Panc1 (cell line): ENCODE measurements around the gene RPL7A. TPM values are rescaled to one million over a fixed set of nuclear protein-coding genes. Genes with fewer than 3 reads are reported as not detected.

ENCODE experiments used
- ATAC-seq: fragments of 200-7000 bp; cut with Tn5 transposase; 2 replicates; pipeline ENCODE4 v1.9.1; 2020; ENCODE audit warnings: mild to moderate bottlenecking, moderate library complexity
- BruUV-seq: library from RNA; stranded (reverse); fragments of 400-500 nt; replicated peaks from 2 replicates; lab custom pipeline; 2021; lab: Mats Ljungman, UMichigan
- CTCF ChIA-PET: fragments of 300-600 bp; sonication (Branson Sonifier 250); formaldehyde crosslinking; loops from one replicate; lab custom pipeline; 2022; ENCODE audit warnings: antibody characterized with exemption; lab: Charles Lee
- POLR2A ChIA-PET: fragments of 300-600 bp; sonication (Branson Sonifier 250); formaldehyde crosslinking; loops from one replicate; lab custom pipeline; 2022; ENCODE audit warnings: antibody characterized with exemption; lab: Charles Lee
- DNase-seq: peaks from one replicate; pipeline ENCODE4 v3.0.0-alpha.2; 2010; ENCODE audit warnings: low read depth, low spot score
- H3K27ac ChIP-seq: 2 replicates; pipeline ENCODE4 v1.5.1; 2011; ENCODE audit warnings: mild to moderate bottlenecking, low read length, inconsistent platforms
- H3K27me3 ChIP-seq: fragments of 200-500 bp; sonication (Bioruptor generic); 2 replicates; pipeline ENCODE4 v1.6.0; 2014; ENCODE audit warnings: low read length, inconsistent platforms; ENCODE audit not compliant: control insufficient read depth, insufficient read depth
- H3K36me3 ChIP-seq: fragments of 200-500 bp; sonication (Bioruptor generic); 2 replicates; pipeline ENCODE4 v1.5.1; 2014; ENCODE audit warnings: inconsistent platforms, mild to moderate bottlenecking, low read length, moderate library complexity; ENCODE audit not compliant: control insufficient read depth, insufficient read depth
- H3K4me1 ChIP-seq: 2 replicates; pipeline ENCODE4 v1.5.1; 2011; ENCODE audit warnings: inconsistent platforms, mild to moderate bottlenecking, low read length, moderate library complexity; ENCODE audit not compliant: control insufficient read depth, insufficient read depth
- H3K4me3 ChIP-seq, 2 experiments: 2 replicates each; pipeline ENCODE4 v1.5.1; 2011 to 2012; ENCODE audit warnings: low read depth in 2 of 2, low read length in 2 of 2, mild to moderate bottlenecking in 2 of 2, inconsistent platforms in 1 of 2, moderate library complexity in 1 of 2
- H3K9me3 ChIP-seq: fragments of 200-500 bp; sonication (Bioruptor generic); 2 replicates; pipeline ENCODE4 v1.5.1; 2014; ENCODE audit warnings: low read depth, mild to moderate bottlenecking, inconsistent platforms, low read length, moderate library complexity; ENCODE audit not compliant: control insufficient read depth, insufficient read depth
- CTCF ChIP-seq: fragments of 450-650 bp; IDR thresholded peaks from 2 replicates; pipeline ENCODE4 v1.5.1; 2017; ENCODE audit warnings: mild to moderate bottlenecking
- POLR2AphosphoS5 ChIP-seq: IDR thresholded peaks from 2 replicates; pipeline ENCODE4 v1.6.1; 2012; ENCODE audit warnings: mild to moderate bottlenecking, low read depth, low read length, moderate library complexity
- SIN3A ChIP-seq: IDR thresholded peaks from 2 replicates; pipeline ENCODE4 v1.6.1; 2012; ENCODE audit warnings: low read depth, mild to moderate bottlenecking, low read length, moderate library complexity, borderline replicate concordance; ENCODE audit not compliant: insufficient read depth
- TCF7L2 ChIP-seq: IDR thresholded peaks from 2 replicates; pipeline ENCODE4 v1.6.1; 2011; ENCODE audit warnings: mild to moderate bottlenecking, low read depth, low read length, inconsistent platforms
- in situ Hi-C: cut with HindIII; loops from 2 replicates; pipeline ENCODE4 v1.10.0; 2016; ENCODE audit warnings: low sequenced_read_pairs, low pct_unique_long_range_greater_than_20kb
- intact Hi-C: fragments of 100-400 bp; cut with micrococcal nuclease; formaldehyde crosslinking; loops from one replicate; pipeline ENCODE4 v1.10.0; 2022; ENCODE audit not compliant: unreplicated experiment
- total RNA-seq: library from RNA; stranded (reverse); gene quantifications from one replicate; pipeline ENCODE4 v1.2.1, GENCODE V29; 2021; ENCODE audit not compliant: unreplicated experiment
- TF ChIP-seq, protein P1 (sequence below), 2 experiments: IDR thresholded peaks; 2 replicates each; pipeline ENCODE4 v1.6.1; 2011 to 2012; ENCODE audit warnings: low read depth in 2 of 2, control low read depth in 1 of 2, low read length in 1 of 2, mild to moderate bottlenecking in 1 of 2, moderate library complexity in 1 of 2; ENCODE audit not compliant: insufficient read depth in 1 of 2

RPL7A gene
- total RNA-seq, 1 experiment from 2014 or later: 1,104 TPM

GRCh38 chr9:133372144-133372543 lies 24.1 kb downstream of the RPL7A start:
- Histone ChIP-seq H3K4me1 (peaks cover 18% of the 10 kb centered on the region), H3K9me3 (no peaks in the 10 kb centered on the region), H3K27ac (no peak overlapping the region), H3K36me3 (peaks cover 5% of the 10 kb centered on the region; the same call in 1 of the 2 replicates), H3K27me3 (no peaks in the 10 kb centered on the region), H3K4me3 (no peak overlapping the region)
- DNase-seq (no peak), ATAC-seq (no peak)
- TF ChIP-seq TCF7L2 (no peak), POLR2AphosphoS5 (no peak), CTCF (no peak), SIN3A (no peak)
- TF ChIP-seq, protein P1, sequence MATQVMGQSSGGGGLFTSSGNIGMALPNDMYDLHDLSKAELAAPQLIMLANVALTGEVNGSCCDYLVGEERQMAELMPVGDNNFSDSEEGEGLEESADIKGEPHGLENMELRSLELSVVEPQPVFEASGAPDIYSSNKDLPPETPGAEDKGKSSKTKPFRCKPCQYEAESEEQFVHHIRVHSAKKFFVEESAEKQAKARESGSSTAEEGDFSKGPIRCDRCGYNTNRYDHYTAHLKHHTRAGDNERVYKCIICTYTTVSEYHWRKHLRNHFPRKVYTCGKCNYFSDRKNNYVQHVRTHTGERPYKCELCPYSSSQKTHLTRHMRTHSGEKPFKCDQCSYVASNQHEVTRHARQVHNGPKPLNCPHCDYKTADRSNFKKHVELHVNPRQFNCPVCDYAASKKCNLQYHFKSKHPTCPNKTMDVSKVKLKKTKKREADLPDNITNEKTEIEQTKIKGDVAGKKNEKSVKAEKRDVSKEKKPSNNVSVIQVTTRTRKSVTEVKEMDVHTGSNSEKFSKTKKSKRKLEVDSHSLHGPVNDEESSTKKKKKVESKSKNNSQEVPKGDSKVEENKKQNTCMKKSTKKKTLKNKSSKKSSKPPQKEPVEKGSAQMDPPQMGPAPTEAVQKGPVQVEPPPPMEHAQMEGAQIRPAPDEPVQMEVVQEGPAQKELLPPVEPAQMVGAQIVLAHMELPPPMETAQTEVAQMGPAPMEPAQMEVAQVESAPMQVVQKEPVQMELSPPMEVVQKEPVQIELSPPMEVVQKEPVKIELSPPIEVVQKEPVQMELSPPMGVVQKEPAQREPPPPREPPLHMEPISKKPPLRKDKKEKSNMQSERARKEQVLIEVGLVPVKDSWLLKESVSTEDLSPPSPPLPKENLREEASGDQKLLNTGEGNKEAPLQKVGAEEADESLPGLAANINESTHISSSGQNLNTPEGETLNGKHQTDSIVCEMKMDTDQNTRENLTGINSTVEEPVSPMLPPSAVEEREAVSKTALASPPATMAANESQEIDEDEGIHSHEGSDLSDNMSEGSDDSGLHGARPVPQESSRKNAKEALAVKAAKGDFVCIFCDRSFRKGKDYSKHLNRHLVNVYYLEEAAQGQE (IDR thresholded peaks at IDR 0.05; ENCODE audit: insufficient read depth in 1 of 2, low read depth in 2 of 2, low read length in 1 of 2): no peak
- in situ Hi-C loops: no loop called here
- ChIA-PET CTCF (no interaction called here), POLR2A (no interaction called here)
- BruUV-seq: no TSS peak
- intact Hi-C loops: no loop called here

DNA sequence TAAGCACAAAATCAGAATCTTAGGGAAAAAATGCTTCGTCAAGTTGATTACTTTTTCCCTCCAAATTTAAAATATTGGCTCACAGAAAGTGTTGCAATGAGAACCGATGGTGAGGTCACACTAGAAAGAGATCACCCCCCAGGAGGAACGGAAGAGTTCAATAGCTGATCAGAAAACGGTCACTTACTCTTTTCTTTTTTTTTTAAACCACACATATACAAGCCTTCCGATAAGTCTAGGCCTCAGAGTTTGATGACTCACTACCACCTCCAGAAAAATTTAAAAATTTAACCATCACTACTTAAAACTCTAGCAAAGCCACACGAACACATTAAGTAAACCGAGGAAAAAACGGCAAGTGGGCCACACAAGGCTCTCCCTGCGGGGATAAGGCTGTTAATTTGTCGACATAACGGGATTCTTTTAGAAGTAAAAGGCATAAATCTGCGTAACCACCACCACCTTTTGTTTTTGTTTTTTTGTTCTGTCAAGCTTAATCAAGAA lies 26.6 kb downstream of the RPL7A start:
- TF ChIP-seq POLR2AphosphoS5: no peak
- no peak for TF ChIP-seq TCF7L2
- no peak for TF ChIP-seq CTCF
- TF ChIP-seq, protein P1 (IDR thresholded peaks at IDR 0.05; ENCODE audit: insufficient read depth in 1 of 2, low read depth in 2 of 2, low read length in 1 of 2): no peak
- TF ChIP-seq SIN3A: no peak
- H3K27me3 ChIP-seq: no peaks in the 10 kb centered on the region
- H3K27ac ChIP-seq: peak overlapping the region; percentile 94
- peaks cover 15% of the 10 kb centered on the region for H3K4me1 ChIP-seq
- ATAC-seq: no peak
- H3K4me3 ChIP-seq: peak overlapping the region; percentile 87 to 97
- TSS peak; percentile 87 for BruUV-seq
- in situ Hi-C loops (no loop called here), intact Hi-C loops (no loop called here)
- ChIA-PET POLR2A (no interaction called here), CTCF (no interaction called here)
- H3K36me3 ChIP-seq: peaks cover 5% of the 10 kb centered on the region; the same call in 1 of the 2 replicates
- no peak for DNase-seq
- no peaks in the 10 kb centered on the region for H3K9me3 ChIP-seq
